ENCODE measurements around the gene KCNMA1.

DNA sequence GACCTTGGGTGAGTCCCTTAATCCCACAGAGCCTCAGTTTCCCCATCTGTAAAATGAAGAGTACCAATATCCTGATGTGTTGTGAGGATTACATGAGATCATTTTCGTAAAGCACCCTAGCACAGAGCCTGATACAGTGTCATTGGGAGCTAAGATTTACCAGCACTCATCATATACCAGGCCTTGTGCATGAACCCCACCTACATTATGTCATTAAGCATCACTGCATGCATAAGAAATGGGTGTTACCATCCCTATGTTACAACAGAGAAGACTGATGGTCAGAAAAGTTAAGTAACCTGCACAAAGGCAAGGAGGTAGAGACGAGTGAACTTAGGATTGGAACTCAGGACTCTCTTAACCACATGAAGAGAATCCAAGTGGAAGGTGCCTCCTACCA, 290.6 kb downstream of the KCNMA1 start:
- TF ChIP-seq, protein P1, sequence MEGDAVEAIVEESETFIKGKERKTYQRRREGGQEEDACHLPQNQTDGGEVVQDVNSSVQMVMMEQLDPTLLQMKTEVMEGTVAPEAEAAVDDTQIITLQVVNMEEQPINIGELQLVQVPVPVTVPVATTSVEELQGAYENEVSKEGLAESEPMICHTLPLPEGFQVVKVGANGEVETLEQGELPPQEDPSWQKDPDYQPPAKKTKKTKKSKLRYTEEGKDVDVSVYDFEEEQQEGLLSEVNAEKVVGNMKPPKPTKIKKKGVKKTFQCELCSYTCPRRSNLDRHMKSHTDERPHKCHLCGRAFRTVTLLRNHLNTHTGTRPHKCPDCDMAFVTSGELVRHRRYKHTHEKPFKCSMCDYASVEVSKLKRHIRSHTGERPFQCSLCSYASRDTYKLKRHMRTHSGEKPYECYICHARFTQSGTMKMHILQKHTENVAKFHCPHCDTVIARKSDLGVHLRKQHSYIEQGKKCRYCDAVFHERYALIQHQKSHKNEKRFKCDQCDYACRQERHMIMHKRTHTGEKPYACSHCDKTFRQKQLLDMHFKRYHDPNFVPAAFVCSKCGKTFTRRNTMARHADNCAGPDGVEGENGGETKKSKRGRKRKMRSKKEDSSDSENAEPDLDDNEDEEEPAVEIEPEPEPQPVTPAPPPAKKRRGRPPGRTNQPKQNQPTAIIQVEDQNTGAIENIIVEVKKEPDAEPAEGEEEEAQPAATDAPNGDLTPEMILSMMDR (IDR thresholded peaks at IDR 0.05), result no peak
- no peak for TF ChIP-seq POLR2A (IDR thresholded peaks at IDR 0.05)
